HG03439 (cell line): ENCODE results near the gene NXPH2.

Experiments
- ATAC-seq: cut with Tn5 transposase; IDR thresholded peaks from one replicate; pipeline ENCODE4 v1.9.1; 2021; ENCODE audit warnings: mild to moderate bottlenecking, moderate library complexity; ENCODE audit not compliant: unreplicated experiment

NXPH2 gene

GRCh38 chr2:138640921-138641676 lies 139.1 kb downstream of the NXPH2 start:
- peak; percentile 73 for ATAC-seq

- ATAC-seq = no peak
These were observed 142.5 kb downstream of the NXPH2 start for GRCh38 chr2:138637686-138638085.

- no peak for ATAC-seq
These were observed 143.1 kb downstream of the NXPH2 start for GRCh38 chr2:138637061-138637460.

GRCh38 chr2:138633049-138633448 lies 147.1 kb downstream of the NXPH2 start:
- ATAC-seq = no peak

GRCh38 chr2:138632066-138632620 lies 148.0 kb downstream of the NXPH2 start:
- ATAC-seq = no peak

GRCh38 chr2:138630164-138630563 lies 150.0 kb downstream of the NXPH2 start:
- no peak for ATAC-seq

GRCh38 chr2:138626148-138626547 lies 154.0 kb downstream of the NXPH2 start:
- ATAC-seq = no peak

- ATAC-seq = no peak
These were observed 157.6 kb downstream of the NXPH2 start for GRCh38 chr2:138622613-138623012.

- no peak for ATAC-seq
These were observed 159.1 kb downstream of the NXPH2 start for GRCh38 chr2:138621139-138621538.

- ATAC-seq = no peak
These were observed 159.8 kb downstream of the NXPH2 start for GRCh38 chr2:138620431-138620830.
